IMR-90 (cell line): ENCODE measurements around the gene ERP27. TPM values are rescaled to one million over a fixed set of nuclear protein-coding genes. Genes with fewer than 3 reads are reported as not detected.

Experiments
- ATAC-seq: fragments of 200-7000 bp; cut with Tn5 transposase; 2 replicates; pipeline ENCODE4 v1.9.1; 2020; ENCODE audit warnings: low read depth, mild to moderate bottlenecking, moderate library complexity
- BruUV-seq: library from RNA; stranded (reverse); fragments of 400-500 nt; replicated peaks from 2 replicates; lab custom pipeline; 2021; lab: Mats Ljungman, UMichigan
- CTCF ChIA-PET: fragments of 300-600 bp; formaldehyde crosslinking; extraction: SDS; loops from one replicate; lab custom pipeline; 2021; ENCODE audit warnings: antibody characterized with exemption; lab: Yijun Ruan, JAX
- POLR2A ChIA-PET: fragments of 300-600 bp; sonication (Branson Sonifier 250); formaldehyde crosslinking; loops from one replicate; lab custom pipeline; 2022; ENCODE audit warnings: antibody characterized with exemption; ENCODE audit not compliant: unreplicated experiment; lab: Charles Lee
- DNase-seq: peaks from one replicate; pipeline ENCODE4 v3.0.0; 2013
- H2AFZ ChIP-seq: replicated peaks from 2 replicates; pipeline ENCODE3; 2013; ENCODE audit warnings: low read length, mild to moderate bottlenecking; ENCODE audit not compliant: poor library complexity
- H2AK5ac ChIP-seq: 2 replicates; pipeline ENCODE4 v1.6.1; 2013; ENCODE audit warnings: low read depth, low read length, inconsistent platforms
- H2AK9ac ChIP-seq: replicated peaks from 2 replicates; pipeline ENCODE3; 2013; ENCODE audit warnings: mild to moderate bottlenecking, low read depth, low read length, moderate library complexity; ENCODE audit not compliant: poor library complexity
- H2BK120ac ChIP-seq: 2 replicates; pipeline ENCODE4 v1.6.1; 2013; ENCODE audit warnings: low read depth, low read length, inconsistent platforms
- H2BK15ac ChIP-seq: 3 replicates; pipeline ENCODE4 v1.6.1; 2013; ENCODE audit warnings: low read depth, low read length, inconsistent platforms
- H2BK20ac ChIP-seq: 2 replicates; pipeline ENCODE4 v1.6.1; 2013; ENCODE audit warnings: low read depth, mild to moderate bottlenecking, inconsistent platforms, low read length, moderate library complexity
- H2BK5ac ChIP-seq: 2 replicates; pipeline ENCODE4 v1.6.1; 2013; ENCODE audit warnings: mild to moderate bottlenecking, low read depth, low read length, inconsistent platforms; ENCODE audit not compliant: poor library complexity, severe bottlenecking
- H3K14ac ChIP-seq: replicated peaks from 2 replicates; pipeline ENCODE4 v1.6.1; 2013; ENCODE audit warnings: low read depth, low read length, inconsistent platforms
- H3K18ac ChIP-seq: 2 replicates; pipeline ENCODE4 v1.6.1; 2013; ENCODE audit warnings: low read depth, low read length, control low read depth
- H3K23ac ChIP-seq: 2 replicates; pipeline ENCODE4 v1.6.1; 2013; ENCODE audit warnings: low read depth, low read length, inconsistent platforms
- H3K27ac ChIP-seq: 2 replicates; pipeline ENCODE4 v1.5.1; 2013; ENCODE audit warnings: mild to moderate bottlenecking, control low read depth, low read length; ENCODE audit not compliant: insufficient read depth
- H3K27me3 ChIP-seq: 2 replicates; pipeline ENCODE4 v1.6.1; 2013; ENCODE audit warnings: low read length; ENCODE audit not compliant: control insufficient read depth, insufficient read depth
- H3K36me3 ChIP-seq: 2 replicates; pipeline ENCODE4 v1.6.1; 2013; ENCODE audit warnings: low read length, mixed read lengths; ENCODE audit not compliant: control insufficient read depth, insufficient read depth
- H3K4ac ChIP-seq: 2 replicates; pipeline ENCODE4 v1.6.1; 2013; ENCODE audit warnings: low read depth, low read length, inconsistent platforms
- H3K4me1 ChIP-seq: 2 replicates; pipeline ENCODE4 v1.6.1; 2013; ENCODE audit warnings: low read length, mixed read lengths; ENCODE audit not compliant: control insufficient read depth, insufficient read depth
- H3K4me2 ChIP-seq: 2 replicates; pipeline ENCODE4 v1.6.1; 2013; ENCODE audit warnings: low read depth, mild to moderate bottlenecking, control low read depth, low read length, moderate library complexity
- H3K4me3 ChIP-seq: 2 replicates; pipeline ENCODE4 v1.5.1; 2013; ENCODE audit warnings: low read depth, mild to moderate bottlenecking, control low read depth, low read length, moderate library complexity; ENCODE audit not compliant: insufficient read depth
- H3K56ac ChIP-seq: 2 replicates; pipeline ENCODE4 v1.6.1; 2013; ENCODE audit warnings: low read length, inconsistent platforms; ENCODE audit not compliant: insufficient read depth; ENCODE audit errors: extremely low read depth
- H3K79me1 ChIP-seq, 2 experiments: 2 replicates each; pipeline ENCODE4 v1.6.1; 2013; ENCODE audit warnings: low read length in 2 of 2, inconsistent platforms in 1 of 2, low read depth in 1 of 2
- H3K9ac ChIP-seq: 2 replicates; pipeline ENCODE4 v1.6.1; 2013; ENCODE audit warnings: low read depth, low read length, control low read depth
- H3K9me1 ChIP-seq: 2 replicates; pipeline ENCODE4 v1.6.1; 2013; ENCODE audit warnings: low read length, inconsistent platforms; ENCODE audit not compliant: insufficient read depth
- H3K9me3 ChIP-seq: 2 replicates; pipeline ENCODE4 v1.6.1; 2013; ENCODE audit warnings: low read length; ENCODE audit not compliant: control insufficient read depth, insufficient read depth
- H4K20me1 ChIP-seq: 2 replicates; pipeline ENCODE4 v1.6.1; 2013; ENCODE audit warnings: low read length, inconsistent platforms; ENCODE audit not compliant: insufficient read depth
- H4K5ac ChIP-seq: 2 replicates; pipeline ENCODE4 v1.6.1; 2013; ENCODE audit warnings: mild to moderate bottlenecking, low read depth, low read length, control low read depth
- H4K8ac ChIP-seq, 2 experiments: 2 replicates each; pipeline ENCODE4 v1.6.1; 2013; ENCODE audit warnings: low read depth in 2 of 2, low read length in 2 of 2, control low read depth in 1 of 2, inconsistent platforms in 1 of 2
- H4K91ac ChIP-seq: 2 replicates; pipeline ENCODE4 v1.6.1; 2013; ENCODE audit warnings: low read depth, low read length, inconsistent platforms; ENCODE audit not compliant: insufficient read depth
- CEBPB ChIP-seq: IDR thresholded peaks from 2 replicates; pipeline ENCODE4 v1.6.1; 2012; ENCODE audit warnings: low read depth, low read length, improper control_type of control experiment
- CHD1 ChIP-seq: IDR thresholded peaks from 2 replicates; pipeline ENCODE4 v1.6.1; 2012; ENCODE audit warnings: low read depth, low read length, improper control_type of control experiment
- NFE2L2 ChIP-seq: fragments of 150-350 bp; IDR thresholded peaks from 2 replicates; pipeline ENCODE4 v1.6.1; 2016; ENCODE audit warnings: low read depth, mild to moderate bottlenecking, low read length
- RCOR1 ChIP-seq: IDR thresholded peaks from 2 replicates; pipeline ENCODE4 v1.6.1; 2012; ENCODE audit warnings: mild to moderate bottlenecking, low read length, improper control_type of control experiment; ENCODE audit not compliant: insufficient replicate concordance
- RFX5 ChIP-seq: IDR thresholded peaks from 2 replicates; pipeline ENCODE4 v1.8.0; 2012; ENCODE audit warnings: low read depth, mild to moderate bottlenecking, low read length, moderate library complexity
- WGBS, 2 experiments: methylation state at CpG; one replicate each; pipeline versions ENCODE4 v1.1.5 to v1.1.7; 2013; ENCODE audit warnings: missing lambda C conversion rate in 2 of 2; ENCODE audit not compliant: insufficient read length in 1 of 2; ENCODE audit errors: extremely low coverage in 2 of 2; 5-methylcytosine and 5-hydroxymethylcytosine counted together
- dilution Hi-C: fragments of 300-500 bp; cut with HindIII; formaldehyde crosslinking; loops from one replicate; pipeline ENCODE4 v1.14.3; 2018; ENCODE audit warnings: low sequenced_read_pairs; ENCODE audit not compliant: unreplicated experiment
- in situ Hi-C: fragments of 300-500 bp; cut with MboI; formaldehyde crosslinking; loops from 3 replicates; pipeline ENCODE4 v1.14.3; 2019; ENCODE audit warnings: low sequenced_read_pairs, inconsistent platforms, mixed read lengths
- intact Hi-C: fragments of 100-400 bp; cut with micrococcal nuclease; formaldehyde crosslinking; loops from 2 replicates; pipeline ENCODE4 v1.10.0; 2022
- polyA plus RNA-seq, 3 experiments: library from polyadenylated mRNA; depleted of rRNA; stranded (reverse); fragments of >200 nt; gene quantifications; 2 replicates each; pipeline ENCODE4 v1.2.3, GENCODE V29; 2012; ENCODE audit warnings: low replicate concordance in 1 of 3
- total RNA-seq: library from RNA; depleted of rRNA; stranded (reverse); fragments of >200 nt; gene quantifications from 2 replicates; pipeline ENCODE4 v1.2.3, GENCODE V29; 2012
- TF ChIP-seq, protein P1 (sequence below): conservative IDR thresholded peaks from 2 replicates; pipeline ENCODE4 v1.5.1; 2012; ENCODE audit warnings: mild to moderate bottlenecking, low read depth, low read length, improper control_type of control experiment

The ERP27 gene
- total and polyA plus RNA-seq, 2 of the 4 experiments (the other 2 are of a cell fraction), result not detected

GRCh38 chr12:14906114-14906513 lies 32.2 kb downstream of the ERP27 start:
- H2AFZ ChIP-seq, result no peak overlapping the region
- TF ChIP-seq CEBPB (no peak), NFE2L2 (no peak), CHD1 (no peak), RFX5 (no peak), RCOR1 (no peak)
- TF ChIP-seq, protein P1, sequence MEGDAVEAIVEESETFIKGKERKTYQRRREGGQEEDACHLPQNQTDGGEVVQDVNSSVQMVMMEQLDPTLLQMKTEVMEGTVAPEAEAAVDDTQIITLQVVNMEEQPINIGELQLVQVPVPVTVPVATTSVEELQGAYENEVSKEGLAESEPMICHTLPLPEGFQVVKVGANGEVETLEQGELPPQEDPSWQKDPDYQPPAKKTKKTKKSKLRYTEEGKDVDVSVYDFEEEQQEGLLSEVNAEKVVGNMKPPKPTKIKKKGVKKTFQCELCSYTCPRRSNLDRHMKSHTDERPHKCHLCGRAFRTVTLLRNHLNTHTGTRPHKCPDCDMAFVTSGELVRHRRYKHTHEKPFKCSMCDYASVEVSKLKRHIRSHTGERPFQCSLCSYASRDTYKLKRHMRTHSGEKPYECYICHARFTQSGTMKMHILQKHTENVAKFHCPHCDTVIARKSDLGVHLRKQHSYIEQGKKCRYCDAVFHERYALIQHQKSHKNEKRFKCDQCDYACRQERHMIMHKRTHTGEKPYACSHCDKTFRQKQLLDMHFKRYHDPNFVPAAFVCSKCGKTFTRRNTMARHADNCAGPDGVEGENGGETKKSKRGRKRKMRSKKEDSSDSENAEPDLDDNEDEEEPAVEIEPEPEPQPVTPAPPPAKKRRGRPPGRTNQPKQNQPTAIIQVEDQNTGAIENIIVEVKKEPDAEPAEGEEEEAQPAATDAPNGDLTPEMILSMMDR, result no peak
- H3K18ac ChIP-seq, result no peak overlapping the region
- no peaks in the 10 kb centered on the region for H3K36me3 ChIP-seq
- no peak overlapping the region for H4K8ac ChIP-seq
- no peaks in the 10 kb centered on the region for H4K20me1 ChIP-seq
- ChIA-PET CTCF (no interaction called here), POLR2A (interaction anchor here (0.5 kb wide), 1 partner anchor 43 kb away, joined by 4 read pairs; no protein-coding TSS in a partner anchor)
- in situ Hi-C loops (no loop called here), dilution Hi-C loops (no loop called here), intact Hi-C loops (no loop called here)
- BruUV-seq, result no TSS peak
- no peak overlapping the region for H3K56ac ChIP-seq
- H2BK5ac ChIP-seq, result no peak overlapping the region
- H3K14ac ChIP-seq, result no peak overlapping the region
- H2BK20ac ChIP-seq, result no peak overlapping the region
- no CpG with 5 or more reads among the region's 5 CpGs for WGBS, 2 experiments
- H3K4me3 ChIP-seq, result no peak overlapping the region
- DNase-seq (no peak), ATAC-seq (no peak)
- no peak overlapping the region for H3K4ac ChIP-seq
- H3K27me3 ChIP-seq, result no peaks in the 10 kb centered on the region
- H2BK120ac ChIP-seq, result no peak overlapping the region
- no peak overlapping the region for H3K23ac ChIP-seq
- no peak overlapping the region for H3K4me2 ChIP-seq
- H3K79me1 ChIP-seq, result no peaks in the 10 kb centered on the region
- no peaks in the 10 kb centered on the region for H3K9me3 ChIP-seq
- H4K5ac ChIP-seq, result no peak overlapping the region
- no peak overlapping the region for H3K9ac ChIP-seq
- H3K27ac ChIP-seq, result no peak overlapping the region
- no peak overlapping the region for H2AK9ac ChIP-seq
- no peak overlapping the region for H4K91ac ChIP-seq
- H2BK15ac ChIP-seq, result no peak overlapping the region
- peaks cover 3% of the 10 kb centered on the region for H3K4me1 ChIP-seq
- H3K9me1 ChIP-seq, result no peaks in the 10 kb centered on the region
- no peak overlapping the region for H2AK5ac ChIP-seq
